Activated CD4-positive, alpha-beta T cell treated with anti-CD3 and anti-CD28 coated beads for 36 hours (primary cell): Measurements from ENCODE around the gene BABAM2. TPM values are rescaled to one million over a fixed set of nuclear protein-coding genes. Genes with fewer than 3 reads are reported as not detected.

Experiments
- ATAC-seq: fragments of 200-7000 bp; cut with Tn5 transposase; one replicate; pipeline ENCODE4 v1.10.0; 2021; ENCODE audit warnings: mild to moderate bottlenecking, moderate library complexity
- CTCF ChIA-PET: fragments of 350-600 bp; sonication (Branson Sonifier 250); formaldehyde crosslinking; loops from one replicate; lab custom pipeline; 2021; ENCODE audit warnings: antibody characterized with exemption; lab: Charles Lee
- POLR2A ChIA-PET: fragments of 350-600 bp; sonication (Branson Sonifier 250); formaldehyde crosslinking; loops from one replicate; lab custom pipeline; 2021; ENCODE audit warnings: antibody characterized with exemption, inconsistent platforms; lab: Charles Lee
- DNase-seq: peaks from one replicate; pipeline ENCODE4 v3.0.0-alpha.2; 2020
- H3K27ac Mint-ChIP-seq: one replicate; pipeline ENCODE4 v1.8.0; 2021; ENCODE audit warnings: mixed read lengths
- H3K27me3 Mint-ChIP-seq: one replicate; pipeline ENCODE4 v1.8.0; 2021; ENCODE audit warnings: mixed read lengths
- H3K36me3 Mint-ChIP-seq: one replicate; pipeline ENCODE4 v1.8.0; 2021; ENCODE audit warnings: low read depth, mixed read lengths
- H3K4me1 Mint-ChIP-seq: one replicate; pipeline ENCODE4 v1.8.0; 2021; ENCODE audit warnings: mixed read lengths
- H3K4me3 Mint-ChIP-seq: one replicate; pipeline ENCODE4 v1.8.0; 2021; ENCODE audit warnings: mild to moderate bottlenecking, moderate library complexity, mixed read lengths
- H3K9me3 Mint-ChIP-seq: one replicate; pipeline ENCODE4 v1.8.0; 2021; ENCODE audit warnings: low read depth, mixed read lengths
- intact Hi-C, 2 experiments: fragments of 100-400 bp; cut with DNase I in 1 of 2; cut with micrococcal nuclease in 1 of 2; formaldehyde crosslinking; loops; one replicate each; pipeline versions ENCODE4 v1.14.2 to v1.15.1; 2022 to 2024; cut with DNase I, micrococcal nuclease
- total RNA-seq, 2 experiments: library from RNA; stranded (reverse); gene quantifications; one replicate each; pipeline ENCODE4 v1.2.3, GENCODE V29; 2021

The BABAM2 gene
- total RNA-seq, 2 experiments from 2014 or later, result 58.4 to 81.1 TPM

DNA sequence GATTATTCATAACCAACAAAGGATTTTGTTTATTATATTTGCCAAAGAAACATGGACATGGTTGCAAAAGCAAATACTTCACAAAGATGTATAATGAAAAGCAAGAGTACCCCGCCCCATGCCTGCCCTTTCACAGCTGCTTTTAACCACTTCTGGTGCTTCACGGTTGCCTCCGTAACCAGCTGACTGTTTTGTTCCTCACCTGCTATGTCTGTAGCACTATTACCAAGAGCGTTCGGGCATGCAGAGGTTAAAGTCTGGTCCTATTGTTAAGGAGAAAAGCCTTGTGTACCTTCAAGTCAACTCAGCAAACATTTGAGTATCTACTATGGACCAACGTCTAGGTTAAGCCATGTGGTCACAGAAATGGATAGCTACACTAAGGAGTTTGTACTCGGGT, 386.9 kb downstream of the BABAM2 start:
- Mint-ChIP-seq H3K4me1 (peaks cover 38% of the 10 kb centered on the region), H3K27ac (no peak overlapping the region), H3K9me3 (no peaks in the 10 kb centered on the region), H3K27me3 (no peaks in the 10 kb centered on the region), H3K36me3 (peaks cover 13% of the 10 kb centered on the region), H3K4me3 (no peak overlapping the region)
- intact Hi-C loops, result loop anchor here (2.0 to 10.0 kb wide), 3 partner anchors 81 to 383 kb away; partner anchors contain the start of genes BABAM2 (in 1 of the 2) and RBKS (in 1 of the 2)
- ATAC-seq (no peak), DNase-seq (no peak)
- ChIA-PET CTCF (interaction anchor here (0.9 to 1.3 kb wide), 2 partner anchors 25 to 151 kb away, joined by 3 to 4 read pairs; no protein-coding TSS in a partner anchor), POLR2A (interaction anchor here (0.5 to 0.6 kb wide), 2 partner anchors 11 to 80 kb away, joined by 3 to 6 read pairs; no protein-coding TSS in a partner anchor)

DNA sequence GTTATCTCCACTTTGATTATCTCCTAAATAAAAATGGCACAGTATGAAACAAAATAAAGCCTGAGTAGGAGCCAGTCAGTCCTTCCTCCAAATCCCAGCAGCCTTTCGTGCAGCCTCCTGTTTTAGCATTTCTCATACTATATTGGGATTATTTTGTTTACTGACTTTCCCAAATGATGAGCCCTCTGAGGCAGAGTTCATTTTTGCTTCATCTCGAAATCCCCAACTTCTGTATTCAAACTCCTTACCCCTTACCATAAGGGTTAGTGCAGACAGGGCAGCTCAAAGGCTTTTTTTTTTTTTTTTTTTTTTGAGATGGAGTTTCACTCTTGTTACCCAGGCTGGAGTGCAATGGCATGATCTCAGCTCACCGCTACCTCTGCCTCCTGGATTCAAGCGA, 388.8 kb downstream of the BABAM2 start:
- ATAC-seq, result no peak
- Mint-ChIP-seq H3K9me3 (no peaks in the 10 kb centered on the region), H3K4me3 (no peak overlapping the region), H3K36me3 (peaks cover 5% of the 10 kb centered on the region), H3K27ac (no peak overlapping the region), H3K4me1 (peaks cover 28% of the 10 kb centered on the region), H3K27me3 (no peaks in the 10 kb centered on the region)
- ChIA-PET CTCF (no interaction called here), POLR2A (interaction anchor here (0.6 kb wide), 1 partner anchor 432 kb away, joined by 3 read pairs; no protein-coding TSS in a partner anchor)
- intact Hi-C loops, result loop anchor here in 1 of 2 experiments (10.0 kb wide), 1 partner anchor 385 kb away; the partner anchor contains the start of genes BABAM2 and RBKS
- DNase-seq, result no peak

DNA sequence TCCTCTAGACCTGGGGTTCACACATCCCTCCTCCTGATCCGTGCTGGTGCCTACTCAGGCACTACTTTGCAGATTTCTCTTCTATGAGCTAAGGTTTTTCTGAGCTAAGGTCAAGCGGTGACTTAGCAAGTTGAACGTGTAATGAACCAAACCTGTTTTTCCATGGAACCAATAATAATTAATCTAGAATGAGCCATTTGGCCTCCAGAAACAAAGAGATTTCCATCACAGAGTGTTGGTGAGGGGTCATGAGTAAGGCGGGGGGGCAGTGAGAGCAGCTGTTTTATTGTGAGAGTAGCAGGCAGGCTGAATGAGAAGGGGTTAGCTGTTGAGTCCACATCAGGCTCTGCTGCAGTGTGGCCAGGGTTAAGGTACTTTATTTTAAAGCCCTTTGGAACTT, 390.1 kb downstream of the BABAM2 start:
- CTCF ChIA-PET, result interaction anchor here (0.7 kb wide), 1 partner anchor 9 kb away, joined by 3 read pairs; no protein-coding TSS in a partner anchor
- DNase-seq (no peak), ATAC-seq (no peak)
- H3K27me3 Mint-ChIP-seq, result no peaks in the 10 kb centered on the region
- H3K27ac Mint-ChIP-seq, result no peak overlapping the region
- peaks cover 5% of the 10 kb centered on the region for H3K36me3 Mint-ChIP-seq
- no peaks in the 10 kb centered on the region for H3K9me3 Mint-ChIP-seq
- peaks cover 16% of the 10 kb centered on the region for H3K4me1 Mint-ChIP-seq
- intact Hi-C loops, result no loop called here
- POLR2A ChIA-PET, result interaction anchor here (0.6 kb wide), 1 partner anchor 31 kb away, joined by 3 read pairs; no protein-coding TSS in a partner anchor
- no peak overlapping the region for H3K4me3 Mint-ChIP-seq

DNA sequence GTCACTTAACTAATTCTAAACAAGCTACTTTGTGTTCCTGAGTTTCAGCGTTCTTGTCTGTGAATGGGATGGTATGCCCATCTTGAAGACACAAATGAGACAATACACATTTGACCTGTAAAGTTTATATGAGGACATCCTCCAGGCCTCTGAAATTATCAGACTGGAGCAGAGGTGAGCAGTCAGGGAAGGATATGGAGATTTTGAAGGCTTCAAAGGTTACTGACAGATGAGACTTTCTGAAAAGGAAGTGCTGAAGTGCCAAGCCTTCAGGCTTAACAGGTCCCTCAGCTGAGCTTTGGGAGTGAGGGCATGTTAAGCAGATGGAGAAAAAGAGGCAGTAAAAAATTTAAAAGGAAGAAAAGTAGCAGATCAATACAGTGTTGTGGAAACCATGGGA, 391.2 kb downstream of the BABAM2 start:
- no peak for ATAC-seq
- H3K9me3 Mint-ChIP-seq, result no peaks in the 10 kb centered on the region
- H3K27me3 Mint-ChIP-seq, result no peaks in the 10 kb centered on the region

DNA sequence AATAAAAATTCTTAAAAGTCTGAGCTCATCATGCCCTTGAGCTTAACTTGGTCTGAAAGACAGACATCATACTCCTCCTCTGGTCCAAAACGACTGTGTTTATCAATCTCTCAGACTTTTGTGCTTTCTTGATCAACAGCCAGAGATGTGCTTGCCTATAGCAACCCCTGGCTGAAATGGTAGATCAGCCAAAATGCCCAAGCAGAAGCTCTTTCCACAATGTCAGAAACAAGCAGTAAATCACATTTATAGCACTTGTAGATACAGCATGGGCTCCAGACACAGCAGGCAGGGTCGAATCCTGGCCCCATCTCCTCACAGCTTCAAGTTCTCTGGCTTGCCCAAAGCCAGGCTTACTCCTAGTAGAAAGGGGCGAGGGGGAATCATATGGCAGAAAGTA, 391.7 kb downstream of the BABAM2 start:
- ATAC-seq, result no peak
- H3K27ac Mint-ChIP-seq, result no peak overlapping the region
- H3K36me3 Mint-ChIP-seq, result peaks cover 5% of the 10 kb centered on the region
- ChIA-PET CTCF (interaction anchor here (0.7 to 0.8 kb wide), 2 partner anchors 63 to 550 kb away, joined by 3 to 4 read pairs; no protein-coding TSS in a partner anchor), POLR2A (no interaction called here)
- H3K4me3 Mint-ChIP-seq, result no peak overlapping the region
- no peak for DNase-seq
- intact Hi-C loops, result no loop called here
- H3K9me3 Mint-ChIP-seq, result no peaks in the 10 kb centered on the region
- no peaks in the 10 kb centered on the region for H3K27me3 Mint-ChIP-seq
- peaks cover 2% of the 10 kb centered on the region for H3K4me1 Mint-ChIP-seq

More for the DNA sequence above, 391.2 kb downstream of the BABAM2 start:
- ChIA-PET POLR2A (no interaction called here), CTCF (interaction anchor here (0.8 kb wide), 1 partner anchor 549 kb away, joined by 4 read pairs; no protein-coding TSS in a partner anchor)
- DNase-seq, result no peak
- no peak overlapping the region for H3K27ac Mint-ChIP-seq
- intact Hi-C loops, result no loop called here
- peaks cover 5% of the 10 kb centered on the region for H3K4me1 Mint-ChIP-seq
- H3K4me3 Mint-ChIP-seq, result no peak overlapping the region
- H3K36me3 Mint-ChIP-seq, result peaks cover 5% of the 10 kb centered on the region

DNA sequence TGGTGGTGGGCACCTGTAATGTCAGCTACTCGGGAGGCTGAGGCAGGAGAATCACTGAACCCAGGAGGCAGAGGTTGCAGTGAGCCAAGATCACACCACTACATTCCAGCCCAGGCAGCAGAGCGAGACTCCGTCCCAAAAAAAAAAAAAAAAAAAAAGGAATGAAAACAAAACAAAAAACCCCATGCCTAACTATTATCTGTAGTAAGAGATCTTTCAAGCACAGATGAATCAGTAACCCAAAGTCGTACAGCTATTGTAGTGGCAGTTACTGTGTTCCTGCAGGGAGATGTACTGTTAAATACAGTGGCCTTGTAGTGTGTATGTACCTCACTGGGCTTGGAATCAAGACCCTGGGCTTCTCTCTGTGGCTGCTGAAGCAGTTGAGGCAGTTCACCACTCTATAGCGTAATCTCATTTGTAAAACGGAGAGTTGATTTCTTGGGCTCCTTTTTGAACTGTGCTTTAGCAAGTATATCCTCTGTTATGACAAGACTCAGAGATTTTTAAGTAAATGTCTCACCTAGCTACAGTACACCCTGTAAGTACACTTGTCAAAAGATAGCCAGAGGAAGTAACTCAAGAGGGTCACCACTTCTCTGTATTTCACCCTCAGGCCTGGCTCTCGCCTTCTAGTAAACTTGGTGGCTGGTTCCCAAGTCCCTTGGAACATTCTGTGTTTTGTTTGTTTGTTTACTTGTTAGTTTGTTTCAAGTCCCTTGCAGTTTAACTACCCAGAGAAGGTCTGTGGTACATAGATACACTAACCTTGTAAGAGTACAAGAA, 392.5 kb downstream of the BABAM2 start:
- intact Hi-C loops, result no loop called here
- DNase-seq, result no peak
- CTCF ChIA-PET, result interaction anchor here (0.5 to 0.7 kb wide), 2 partner anchors 21 to 63 kb away, joined by 3 read pairs; no protein-coding TSS in a partner anchor
- no peak overlapping the region for H3K4me3 Mint-ChIP-seq
- no peaks in the 10 kb centered on the region for H3K27me3 Mint-ChIP-seq
- peaks cover 3% of the 10 kb centered on the region for H3K36me3 Mint-ChIP-seq
- H3K9me3 Mint-ChIP-seq, result no peaks in the 10 kb centered on the region
- no peak for ATAC-seq
- H3K4me1 Mint-ChIP-seq, result no peaks in the 10 kb centered on the region
- H3K27ac Mint-ChIP-seq, result no peak overlapping the region
- POLR2A ChIA-PET, result no interaction called here

DNA sequence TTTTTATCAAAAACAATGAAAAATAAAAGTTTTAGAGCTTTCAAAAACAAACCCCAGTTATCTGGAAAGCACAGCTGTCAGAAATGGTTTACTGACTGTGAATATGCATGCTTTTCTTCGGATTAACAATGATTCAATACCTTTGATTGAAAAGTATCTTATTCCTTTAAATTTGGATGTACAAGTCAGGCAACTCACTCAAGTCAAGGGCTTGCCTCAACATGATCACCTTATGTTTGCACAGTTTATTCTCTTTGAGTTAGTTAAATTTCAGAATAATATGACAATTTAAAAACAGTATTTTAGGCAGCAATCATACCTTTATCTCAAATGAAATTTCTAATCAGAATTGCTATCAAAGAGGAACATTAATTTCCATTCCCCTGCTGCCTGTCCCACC, 393.3 kb downstream of the BABAM2 start:
- Mint-ChIP-seq H3K27ac (no peak overlapping the region), H3K27me3 (no peaks in the 10 kb centered on the region), H3K4me3 (no peak overlapping the region), H3K4me1 (no peaks in the 10 kb centered on the region), H3K9me3 (no peaks in the 10 kb centered on the region), H3K36me3 (peaks cover 3% of the 10 kb centered on the region)
- POLR2A ChIA-PET, result no interaction called here
- intact Hi-C loops, result no loop called here
- no peak for DNase-seq
- no peak for ATAC-seq
- CTCF ChIA-PET, result interaction anchor here (0.5 to 1.3 kb wide), 2 partner anchors 20 to 22 kb away, joined by 3 read pairs; no protein-coding TSS in a partner anchor

DNA sequence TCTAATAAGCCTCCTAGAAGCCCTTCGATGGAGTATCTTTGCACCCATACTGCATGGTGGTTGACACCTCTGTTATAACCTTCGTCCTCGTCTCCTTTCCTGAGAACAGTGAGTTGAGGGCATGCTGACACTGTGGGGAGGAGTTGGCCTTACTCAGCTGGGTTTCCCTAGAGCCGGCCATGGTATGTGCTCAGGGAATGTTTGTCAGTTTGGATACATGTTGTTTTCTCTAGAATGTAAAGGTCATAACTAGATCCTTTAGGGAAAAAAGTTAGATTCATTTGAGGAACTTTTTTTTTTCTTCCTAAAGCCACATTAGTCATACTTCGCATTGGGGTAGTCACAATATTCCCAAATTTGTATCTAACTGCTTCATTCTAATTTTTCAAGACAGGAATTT, 396.1 kb downstream of the BABAM2 start:
- H3K27ac Mint-ChIP-seq, result no peak overlapping the region
- H3K27me3 Mint-ChIP-seq, result no peaks in the 10 kb centered on the region
- ChIA-PET CTCF (no interaction called here), POLR2A (no interaction called here)
- ATAC-seq (no peak), DNase-seq (no peak)
- peaks cover 3% of the 10 kb centered on the region for H3K36me3 Mint-ChIP-seq
- peaks cover 1% of the 10 kb centered on the region for H3K4me1 Mint-ChIP-seq
- no peaks in the 10 kb centered on the region for H3K9me3 Mint-ChIP-seq
- no peak overlapping the region for H3K4me3 Mint-ChIP-seq
- intact Hi-C loops, result no loop called here

DNA sequence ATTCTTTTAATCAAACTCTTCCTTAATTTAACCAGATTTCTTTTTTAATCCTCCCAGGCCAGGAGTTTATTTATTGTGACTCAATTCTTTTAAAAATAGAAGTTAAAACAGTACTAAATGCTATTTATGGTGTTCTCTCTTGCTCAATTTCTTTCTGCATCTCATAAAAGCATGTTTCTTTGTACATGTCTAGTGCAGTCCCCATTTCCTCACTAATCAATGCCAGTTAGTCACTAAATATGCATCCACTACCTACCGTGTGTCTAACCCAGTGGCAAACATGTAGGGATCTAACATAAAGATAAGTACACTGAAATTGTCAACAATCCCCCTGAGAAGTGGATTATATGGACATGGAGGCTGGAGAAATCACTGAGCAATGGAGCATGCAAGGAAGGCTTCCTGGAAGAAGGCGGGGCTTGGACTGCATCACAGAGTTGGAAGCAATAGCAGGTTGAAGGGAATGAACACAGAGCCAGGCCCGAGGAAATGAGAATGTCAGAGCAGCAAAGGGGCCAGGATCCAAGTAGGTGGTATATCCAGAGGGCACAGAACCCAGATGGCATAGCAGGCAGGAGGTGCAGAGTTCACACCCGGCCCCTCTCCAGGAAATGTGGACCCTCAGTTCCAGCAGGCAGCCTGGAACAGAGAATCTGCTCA, 396.9 kb downstream of the BABAM2 start:
- peaks cover 9% of the 10 kb centered on the region for H3K4me1 Mint-ChIP-seq

DNA sequence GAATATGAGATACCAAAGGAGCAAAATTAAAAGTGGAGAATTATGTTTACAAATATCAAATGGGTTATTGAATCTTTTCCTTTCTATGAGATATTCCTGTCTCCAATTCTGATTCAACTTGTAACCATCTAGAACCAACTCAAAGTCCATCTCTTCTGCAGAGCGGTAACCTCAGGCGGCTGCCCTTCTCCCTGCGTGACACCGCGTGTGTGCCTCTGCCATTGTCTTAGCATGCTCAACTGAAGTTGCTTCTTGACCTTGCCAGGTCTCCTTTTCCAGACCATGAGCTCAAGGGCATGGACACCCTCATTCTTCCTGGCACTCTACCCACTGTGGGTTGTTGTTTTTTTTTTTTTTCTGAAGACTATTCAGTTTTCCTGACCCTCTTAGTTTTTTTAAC, 398.1 kb downstream of the BABAM2 start:
- no peak for ATAC-seq
- no peak for DNase-seq
- H3K27ac Mint-ChIP-seq, result no peak overlapping the region
- no peaks in the 10 kb centered on the region for H3K27me3 Mint-ChIP-seq
- H3K4me1 Mint-ChIP-seq, result peaks cover 15% of the 10 kb centered on the region
- intact Hi-C loops, result no loop called here
- ChIA-PET POLR2A (interaction anchor here (0.6 kb wide), 1 partner anchor 11 kb away, joined by 3 read pairs; no protein-coding TSS in a partner anchor), CTCF (interaction anchor here (0.6 kb wide), 1 partner anchor 335 kb away, joined by 3 read pairs; no protein-coding TSS in a partner anchor)
- no peak overlapping the region for H3K4me3 Mint-ChIP-seq
- H3K9me3 Mint-ChIP-seq, result no peaks in the 10 kb centered on the region
- H3K36me3 Mint-ChIP-seq, result peaks cover 3% of the 10 kb centered on the region

More for the DNA sequence above, 396.9 kb downstream of the BABAM2 start:
- ChIA-PET POLR2A (no interaction called here), CTCF (no interaction called here)
- ATAC-seq (no peak), DNase-seq (no peak)
- intact Hi-C loops, result no loop called here
- no peak overlapping the region for H3K4me3 Mint-ChIP-seq
- H3K27me3 Mint-ChIP-seq, result no peaks in the 10 kb centered on the region
- H3K27ac Mint-ChIP-seq, result no peak overlapping the region
- H3K36me3 Mint-ChIP-seq, result peaks cover 3% of the 10 kb centered on the region
- H3K9me3 Mint-ChIP-seq, result no peaks in the 10 kb centered on the region

DNA sequence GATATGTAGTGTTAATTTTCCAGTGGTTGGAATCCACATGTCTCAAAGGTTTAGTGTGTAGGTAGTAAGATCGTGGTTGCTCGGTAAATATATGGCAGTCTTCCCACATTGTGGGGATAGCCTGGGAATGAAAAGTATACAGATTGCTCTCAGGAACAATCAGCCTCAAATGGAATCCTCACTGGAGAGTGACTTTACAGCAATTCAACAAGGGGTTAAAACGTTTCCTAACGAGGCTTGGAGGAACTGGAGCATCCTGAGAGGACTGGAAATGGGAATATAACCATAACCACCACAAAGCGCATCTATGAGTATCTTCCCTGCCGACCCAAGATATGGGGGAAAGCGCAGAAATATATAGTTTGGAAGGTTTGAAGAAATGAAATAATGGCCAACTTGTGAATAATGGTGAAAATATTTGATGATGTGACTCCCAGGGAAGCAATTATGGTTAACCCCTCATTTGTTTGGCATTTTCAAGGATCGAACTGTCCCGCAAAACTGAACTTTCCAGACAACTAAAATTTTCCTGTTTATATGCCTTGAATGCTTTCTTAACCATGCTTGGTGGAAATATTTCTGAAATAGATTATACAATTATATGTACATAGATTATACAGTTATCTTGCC, 401.4 kb downstream of the BABAM2 start:
- Mint-ChIP-seq H3K36me3 (peaks cover 3% of the 10 kb centered on the region), H3K4me1 (peaks cover 19% of the 10 kb centered on the region), H3K27me3 (no peaks in the 10 kb centered on the region), H3K4me3 (no peak overlapping the region), H3K9me3 (no peaks in the 10 kb centered on the region), H3K27ac (no peak overlapping the region)
- no peak for DNase-seq
- no peak for ATAC-seq
- ChIA-PET POLR2A (no interaction called here), CTCF (no interaction called here)
- intact Hi-C loops, result no loop called here
